ENCODE results near the gene RBM4. TPM values are rescaled to one million over a fixed set of nuclear protein-coding genes. Genes with fewer than 3 reads are reported as not detected.

RBM4 gene
- polyA plus RNA-seq, 3 donors, result 112 to 153 (median 153) TPM

DNA sequence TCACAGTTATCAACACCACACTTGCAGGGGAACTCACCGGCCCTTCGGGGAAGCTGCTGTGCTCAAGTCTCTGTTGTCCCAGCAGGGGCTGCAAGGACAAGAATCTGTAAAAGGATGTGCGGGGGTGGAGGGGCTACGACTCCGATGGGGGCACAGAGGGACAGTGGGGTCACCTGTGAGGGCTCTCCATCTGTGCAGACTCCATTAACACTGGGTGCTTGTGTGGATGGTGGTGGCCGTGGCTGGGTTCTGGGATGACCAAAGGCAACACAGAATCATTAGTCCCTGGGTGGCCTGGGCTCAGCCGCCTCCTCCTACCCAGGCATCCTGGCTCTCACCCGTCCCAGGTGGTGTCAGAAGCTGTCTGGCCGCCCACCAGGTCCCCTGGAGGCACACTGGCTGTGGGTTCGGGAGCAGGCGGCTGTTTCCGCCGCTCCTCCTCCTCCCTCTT is 49.4 kb downstream of the RBM4 start:
- 87% methylated on average over 7 of the region's 13 CpGs for WGBS (ENCODE audit: insufficient coverage)
- H3K27ac Mint-ChIP-seq, result no peak overlapping the region
- H3K27me3 Mint-ChIP-seq (ENCODE audit: low read depth in 3 of 3), result peaks cover 0 to 3% (median 0%) of the 10 kb centered on the region in 3 donors
- Histone ChIP-seq H2AFZ (ENCODE audit: insufficient read depth, low read depth, low read length, poor library complexity, severe bottlenecking) (no peak overlapping the region), H3K9ac (ENCODE audit: insufficient read depth, low read length, poor library complexity, severe bottlenecking) (no peak overlapping the region), H3K36me3 (replicated peaks in 1 of 2; ENCODE audit: control insufficient read depth in 1 of 2, insufficient read depth in 2 of 2, low read length in 2 of 2) (no peaks in the 10 kb centered on the region), H3K27me3 (ENCODE audit: control insufficient read depth in 2 of 2, insufficient read depth in 2 of 2, low read length in 2 of 2) (no peaks in the 10 kb centered on the region), H3K4me3 (replicated peaks in 1 of 3; ENCODE audit: low read depth in 2 of 3, low read length in 3 of 3) (no peak overlapping the region), H3K4me2 (replicated peaks; ENCODE audit: extremely low read depth, low read length, poor library complexity, severe bottlenecking) (no peak overlapping the region), H3K9me3 (replicated peaks in 1 of 2; ENCODE audit: control insufficient read depth in 1 of 2, insufficient read depth in 1 of 2, low read length in 2 of 2) (no peaks in the 10 kb centered on the region), H3K4me1 (ENCODE audit: control insufficient read depth in 1 of 2, insufficient read depth in 2 of 2, low read length in 2 of 2) (no peaks in the 10 kb centered on the region), H4K20me1 (ENCODE audit: insufficient read depth, low read length) (no peaks in the 10 kb centered on the region), H3K27ac (ENCODE audit: low read depth in 1 of 2, low read length in 2 of 2) (no peak overlapping the region), H3K79me2 (ENCODE audit: insufficient read depth, low read length) (no peaks in the 10 kb centered on the region)
- intact Hi-C loops (cut with micrococcal nuclease), result loop anchor here in 1 of 2 donors (5.0 kb wide), 1 partner anchor 286 kb away; no protein-coding TSS in a partner anchor
- H3K4me1 Mint-ChIP-seq, result no peaks in the 10 kb centered on the region
- H3K9me3 Mint-ChIP-seq, result no peaks in the 10 kb centered on the region
- H3K4me3 Mint-ChIP-seq, result no peak overlapping the region
- DNase-seq, result no peak
- no peaks in the 10 kb centered on the region for H3K36me3 Mint-ChIP-seq
- TF ChIP-seq, protein P1, sequence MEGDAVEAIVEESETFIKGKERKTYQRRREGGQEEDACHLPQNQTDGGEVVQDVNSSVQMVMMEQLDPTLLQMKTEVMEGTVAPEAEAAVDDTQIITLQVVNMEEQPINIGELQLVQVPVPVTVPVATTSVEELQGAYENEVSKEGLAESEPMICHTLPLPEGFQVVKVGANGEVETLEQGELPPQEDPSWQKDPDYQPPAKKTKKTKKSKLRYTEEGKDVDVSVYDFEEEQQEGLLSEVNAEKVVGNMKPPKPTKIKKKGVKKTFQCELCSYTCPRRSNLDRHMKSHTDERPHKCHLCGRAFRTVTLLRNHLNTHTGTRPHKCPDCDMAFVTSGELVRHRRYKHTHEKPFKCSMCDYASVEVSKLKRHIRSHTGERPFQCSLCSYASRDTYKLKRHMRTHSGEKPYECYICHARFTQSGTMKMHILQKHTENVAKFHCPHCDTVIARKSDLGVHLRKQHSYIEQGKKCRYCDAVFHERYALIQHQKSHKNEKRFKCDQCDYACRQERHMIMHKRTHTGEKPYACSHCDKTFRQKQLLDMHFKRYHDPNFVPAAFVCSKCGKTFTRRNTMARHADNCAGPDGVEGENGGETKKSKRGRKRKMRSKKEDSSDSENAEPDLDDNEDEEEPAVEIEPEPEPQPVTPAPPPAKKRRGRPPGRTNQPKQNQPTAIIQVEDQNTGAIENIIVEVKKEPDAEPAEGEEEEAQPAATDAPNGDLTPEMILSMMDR (IDR thresholded peaks at IDR 0.05), result no peak

DNA sequence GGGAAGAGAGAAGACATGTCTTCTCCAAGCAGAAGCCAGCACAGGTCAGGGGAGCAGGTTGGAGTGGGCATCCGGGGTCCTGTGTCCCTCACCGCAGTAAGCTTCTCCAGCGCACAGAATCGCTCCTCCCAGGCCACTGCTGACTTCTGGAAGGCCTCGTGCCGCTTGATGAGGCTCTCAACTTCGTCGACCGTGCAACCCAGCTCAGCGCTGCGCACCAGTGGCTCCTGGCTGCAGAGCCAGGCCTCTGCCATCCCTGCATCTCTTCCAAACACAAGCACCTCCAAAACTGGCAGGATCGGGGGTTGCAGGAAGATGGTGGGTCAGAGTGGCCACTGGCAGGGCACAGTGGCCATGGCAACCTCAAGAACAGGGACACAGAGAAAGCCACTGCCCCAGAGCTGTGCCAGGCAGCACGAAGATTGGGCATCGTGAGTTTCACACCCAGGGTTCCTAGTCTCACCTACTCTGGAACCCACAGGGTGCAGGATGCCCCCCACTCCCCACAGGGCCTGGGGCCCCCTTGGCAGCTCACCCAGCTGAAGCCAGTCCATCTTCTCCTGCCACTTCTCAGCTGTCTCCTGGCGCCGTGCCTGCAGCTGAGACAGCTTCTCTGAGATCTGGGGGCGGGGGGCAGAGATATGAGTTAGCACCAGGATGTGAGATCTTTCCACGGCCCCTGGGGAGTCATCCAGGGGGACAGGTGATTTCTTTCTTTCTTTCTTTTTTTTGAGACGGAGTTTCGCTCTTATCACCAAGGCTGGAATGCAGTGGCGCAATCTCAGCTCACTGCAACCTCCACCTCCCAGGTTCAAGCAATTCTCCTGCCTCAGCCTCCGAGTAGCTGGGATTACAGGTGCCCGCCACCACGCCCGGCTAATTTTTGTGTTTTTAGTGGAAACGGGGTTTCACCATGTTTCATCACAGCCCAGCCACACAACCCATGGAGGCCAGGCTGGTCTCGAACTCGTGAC is 50.3 kb downstream of the RBM4 start:
- Histone ChIP-seq H3K4me1 (ENCODE audit: control insufficient read depth in 1 of 2, insufficient read depth in 2 of 2, low read length in 2 of 2) (no peaks in the 10 kb centered on the region), H3K36me3 (replicated peaks in 1 of 2; ENCODE audit: control insufficient read depth in 1 of 2, insufficient read depth in 2 of 2, low read length in 2 of 2) (no peaks in the 10 kb centered on the region), H3K27me3 (ENCODE audit: control insufficient read depth in 2 of 2, insufficient read depth in 2 of 2, low read length in 2 of 2) (no peaks in the 10 kb centered on the region), H3K4me3 (replicated peaks in 1 of 3; ENCODE audit: low read depth in 2 of 3, low read length in 3 of 3) (no peak overlapping the region), H2AFZ (ENCODE audit: insufficient read depth, low read depth, low read length, poor library complexity, severe bottlenecking) (no peak overlapping the region), H4K20me1 (ENCODE audit: insufficient read depth, low read length) (no peaks in the 10 kb centered on the region), H3K9me3 (replicated peaks in 1 of 2; ENCODE audit: control insufficient read depth in 1 of 2, insufficient read depth in 1 of 2, low read length in 2 of 2) (no peaks in the 10 kb centered on the region), H3K27ac (ENCODE audit: low read depth in 1 of 2, low read length in 2 of 2) (no peak overlapping the region), H3K4me2 (replicated peaks; ENCODE audit: extremely low read depth, low read length, poor library complexity, severe bottlenecking) (no peak overlapping the region), H3K79me2 (ENCODE audit: insufficient read depth, low read length) (no peaks in the 10 kb centered on the region), H3K9ac (ENCODE audit: insufficient read depth, low read length, poor library complexity, severe bottlenecking) (no peak overlapping the region)
- 91% methylated on average over 19 of the region's 28 CpGs for WGBS (ENCODE audit: insufficient coverage)
- no peaks in the 10 kb centered on the region for H3K4me1 Mint-ChIP-seq
- H3K36me3 Mint-ChIP-seq, result no peaks in the 10 kb centered on the region
- intact Hi-C loops (cut with micrococcal nuclease), result loop anchor here in 1 of 2 donors (5.0 kb wide), 1 partner anchor 287 kb away; no protein-coding TSS in a partner anchor
- H3K27ac Mint-ChIP-seq, result no peak overlapping the region
- TF ChIP-seq, protein P1 (IDR thresholded peaks at IDR 0.05), result no peak
- H3K27me3 Mint-ChIP-seq (ENCODE audit: low read depth in 3 of 3), result peaks cover 0 to 4% (median 0%) of the 10 kb centered on the region in 3 donors
- H3K4me3 Mint-ChIP-seq, result no peak overlapping the region
- DNase-seq, result no peak
- no peaks in the 10 kb centered on the region for H3K9me3 Mint-ChIP-seq

Data from CD14-positive monocyte (primary cell).